Subcutaneous abdominal adipose tissue (tissue), 5 donors: ENCODE data around the gene RARRES2.

Source experiments
- H3K27ac ChIP-seq: one replicate; pipeline ENCODE4 v1.7.0; 2013; ENCODE audit warnings: low read depth, mild to moderate bottlenecking, inconsistent platforms, low read length, moderate library complexity
- H3K27me3 ChIP-seq, 5 donors: one replicate each; pipeline ENCODE4 v1.7.0; 2013; ENCODE audit warnings: low read length in 5 of 5, inconsistent platforms in 1 of 5; ENCODE audit not compliant: control insufficient read depth in 5 of 5, insufficient read depth in 4 of 5
- H3K36me3 ChIP-seq, 5 donors: one replicate each; pipeline ENCODE4 v1.7.0; 2013; ENCODE audit warnings: low read length in 5 of 5; ENCODE audit not compliant: control insufficient read depth in 5 of 5, insufficient read depth in 5 of 5
- H3K4me1 ChIP-seq, 5 donors: one replicate each; pipeline ENCODE4 v1.7.0; 2013; ENCODE audit warnings: low read length in 5 of 5, mild to moderate bottlenecking in 3 of 5, moderate library complexity in 1 of 5; ENCODE audit not compliant: control insufficient read depth in 5 of 5, insufficient read depth in 5 of 5
- H3K4me3 ChIP-seq, 5 donors: one replicate each; pipeline ENCODE4 v1.7.0; 2013; ENCODE audit warnings: low read length in 5 of 5, low read depth in 1 of 5
- H3K9ac ChIP-seq, 5 donors: one replicate each; pipeline ENCODE4 v1.7.0; 2013; ENCODE audit warnings: low read length in 5 of 5, mild to moderate bottlenecking in 4 of 5, moderate library complexity in 3 of 5
- H3K9me3 ChIP-seq, 5 donors: one replicate each; pipeline ENCODE4 v1.7.0; 2013; ENCODE audit warnings: low read length in 5 of 5; ENCODE audit not compliant: control insufficient read depth in 5 of 5
- donor health status: healthy.
- donor health status: healthy.
- donor health status: healthy.
- donor health status: healthy.
- donor health status: healthy.

The RARRES2 gene

DNA sequence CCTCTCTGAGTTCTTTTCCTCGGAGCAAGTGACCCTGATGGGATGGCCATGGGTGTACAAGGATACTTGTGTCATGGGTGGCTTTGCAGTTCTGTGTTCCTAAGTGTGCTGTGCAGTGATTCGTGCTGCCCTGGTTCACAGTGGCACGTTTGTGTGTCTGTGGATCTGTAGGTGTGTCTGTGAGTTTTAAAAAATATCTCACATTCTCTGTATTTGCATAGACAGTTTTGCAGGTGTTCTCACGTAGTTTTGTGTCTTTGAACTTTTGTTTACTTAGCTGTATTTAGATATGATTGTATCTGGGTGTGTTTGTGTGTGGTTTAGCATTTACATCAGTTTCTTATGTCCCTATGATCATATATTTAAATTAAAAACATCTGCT is 41.4 kb upstream of the RARRES2 start:
- Histone ChIP-seq H3K27ac (no peak overlapping the region), H3K27me3 (no peaks in the 10 kb centered on the region), H3K4me3 (no peak overlapping the region), H3K9me3 (no peaks in the 10 kb centered on the region), H3K4me1 (peaks cover 0 to 51% (median 29%) of the 10 kb centered on the region in 5 donors), H3K36me3 (peaks cover 0 to 6% (median 0%) of the 10 kb centered on the region in 5 donors), H3K9ac (no peak overlapping the region)

- H3K36me3 ChIP-seq, result peaks cover 0 to 6% (median 0%) of the 10 kb centered on the region in 5 donors
- H3K27me3 ChIP-seq, result no peaks in the 10 kb centered on the region
- no peak overlapping the region for H3K9ac ChIP-seq
- no peaks in the 10 kb centered on the region for H3K9me3 ChIP-seq
- H3K27ac ChIP-seq, result no peak overlapping the region
- H3K4me1 ChIP-seq, result peaks cover 0 to 51% (median 29%) of the 10 kb centered on the region in 5 donors
- H3K4me3 ChIP-seq, result no peak overlapping the region
Measured at GRCh38 chr7:150382123-150382843, 40.9 kb upstream of the RARRES2 start.

GRCh38 chr7:150381785-150382122 is 40.3 kb upstream of the RARRES2 start:
- Histone ChIP-seq H3K9me3 (no peaks in the 10 kb centered on the region), H3K9ac (no peak overlapping the region), H3K27me3 (no peaks in the 10 kb centered on the region), H3K36me3 (peaks cover 0 to 6% (median 0%) of the 10 kb centered on the region in 5 donors), H3K4me3 (no peak overlapping the region), H3K27ac (no peak overlapping the region), H3K4me1 (peaks cover 0 to 51% (median 33%) of the 10 kb centered on the region in 5 donors)

DNA sequence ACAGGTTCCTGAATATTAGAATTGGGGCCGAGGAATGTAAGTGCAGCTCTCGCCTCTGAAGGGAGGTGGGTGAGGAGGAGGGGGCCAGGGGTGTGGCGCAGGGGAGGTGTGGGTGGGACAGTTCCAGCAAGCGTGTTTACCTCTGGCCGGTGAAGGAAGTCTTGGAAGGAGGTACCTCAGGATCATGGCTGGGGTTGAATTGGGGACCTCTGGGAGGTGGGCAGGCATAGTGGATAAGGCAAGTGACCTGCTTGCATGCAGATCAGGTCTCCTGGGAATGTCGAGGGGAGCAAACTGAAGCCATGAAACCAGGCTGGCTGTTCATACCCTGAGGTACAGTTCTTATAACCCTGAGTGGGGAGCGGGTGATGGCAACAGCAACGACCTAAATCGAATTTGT is 39.7 kb upstream of the RARRES2 start:
- Histone ChIP-seq H3K36me3 (peaks cover 0 to 6% (median 0%) of the 10 kb centered on the region in 5 donors), H3K9ac (no peak overlapping the region), H3K4me1 (peaks cover 0 to 48% (median 32%) of the 10 kb centered on the region in 5 donors), H3K27ac (no peak overlapping the region), H3K4me3 (no peak overlapping the region), H3K27me3 (no peaks in the 10 kb centered on the region), H3K9me3 (no peaks in the 10 kb centered on the region)

DNA sequence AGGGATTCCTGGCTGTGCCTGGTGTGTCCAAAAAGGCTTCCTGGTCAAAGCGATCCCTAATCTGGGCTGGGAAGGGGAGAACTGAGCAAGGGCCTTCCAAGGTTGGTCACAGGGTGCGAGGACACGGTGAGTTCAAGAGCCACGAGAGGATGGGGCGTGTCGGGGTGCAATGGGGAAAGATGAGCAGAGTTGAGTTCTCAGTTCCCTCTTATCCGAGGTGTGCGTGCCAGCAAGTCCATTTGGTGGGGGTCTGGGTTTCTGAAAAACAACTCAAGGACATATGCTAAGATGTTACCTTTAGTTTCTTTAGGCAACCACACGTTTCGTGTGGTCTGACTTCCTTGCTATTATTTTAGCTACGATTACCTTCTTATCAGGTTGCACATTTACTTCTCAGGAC is 39.0 kb upstream of the RARRES2 start:
- Histone ChIP-seq H3K27ac (peak overlapping the region; percentile 87), H3K9ac (peak overlapping the region in 1 of 5 donors; percentile 72)

GRCh38 chr7:150379441-150380379 is 38.3 kb upstream of the RARRES2 start:
- Histone ChIP-seq H3K9ac (peak overlapping the region in 4 of 5 donors; percentile 66 to 78 (median 73)), H3K36me3 (no peaks in the 10 kb centered on the region), H3K27ac (peak overlapping the region; percentile 87), H3K4me3 (peak overlapping the region; percentile 71 to 85 (median 80)), H3K27me3 (no peaks in the 10 kb centered on the region), H3K4me1 (peaks cover 0 to 37% (median 26%) of the 10 kb centered on the region in 5 donors), H3K9me3 (no peaks in the 10 kb centered on the region)

More for the DNA sequence above, 39.0 kb upstream of the RARRES2 start:
- peak overlapping the region in 4 of 5 donors; percentile 71 to 85 (median 78) for H3K4me3 ChIP-seq
- no peaks in the 10 kb centered on the region for H3K9me3 ChIP-seq
- peaks cover 0 to 42% (median 28%) of the 10 kb centered on the region in 5 donors for H3K4me1 ChIP-seq
- no peaks in the 10 kb centered on the region for H3K27me3 ChIP-seq
- peaks cover 0 to 3% (median 0%) of the 10 kb centered on the region in 5 donors for H3K36me3 ChIP-seq

GRCh38 chr7:150378853-150379440 is 37.5 kb upstream of the RARRES2 start, which contains the start of gene ZNF775:
Gene ZNF775 (plus strand): TSS chr7:150379330. CDS start chr7:150388471, 9,141 bp downstream.
- no peaks in the 10 kb centered on the region for H3K27me3 ChIP-seq
- H3K36me3 ChIP-seq, result peaks cover 0 to 7% (median 6%) of the 10 kb centered on the region in 5 donors
- H3K4me1 ChIP-seq, result peaks cover 0 to 35% (median 26%) of the 10 kb centered on the region in 5 donors
- peak within 1 kb of the TSS; percentile 87 for H3K27ac ChIP-seq
- H3K4me3 ChIP-seq, result peak within 1 kb of the TSS; percentile 73 to 85 (median 80)
- no peaks in the 10 kb centered on the region for H3K9me3 ChIP-seq
- H3K9ac ChIP-seq, result peak within 1 kb of the TSS; percentile 48 to 93 (median 86)

GRCh38 chr7:150378115-150378852 is 36.9 kb upstream of the RARRES2 start:
- peaks cover 0 to 39% (median 29%) of the 10 kb centered on the region in 5 donors for H3K4me1 ChIP-seq
- H3K36me3 ChIP-seq, result peaks cover 0 to 14% (median 13%) of the 10 kb centered on the region in 5 donors
- H3K27me3 ChIP-seq, result no peaks in the 10 kb centered on the region
- peak overlapping the region; percentile 87 for H3K27ac ChIP-seq
- H3K9me3 ChIP-seq, result no peaks in the 10 kb centered on the region
- H3K9ac ChIP-seq, result peak overlapping the region; percentile 48 to 93 (median 86)
- peak overlapping the region; percentile 73 to 85 (median 75) for H3K4me3 ChIP-seq

GRCh38 chr7:150377635-150378034 is 36.2 kb upstream of the RARRES2 start:
- Histone ChIP-seq H3K9ac (peak overlapping the region in 1 of 5 donors; percentile 86), H3K36me3 (peaks cover 0 to 20% (median 19%) of the 10 kb centered on the region in 5 donors), H3K4me1 (peaks cover 0 to 43% (median 36%) of the 10 kb centered on the region in 5 donors), H3K27me3 (no peaks in the 10 kb centered on the region), H3K9me3 (no peaks in the 10 kb centered on the region), H3K27ac (peak overlapping the region; percentile 87), H3K4me3 (no peak overlapping the region)
